GM10847 (cell line): ENCODE data around the gene AQP12A.

Experiments
- POLR2A ChIP-seq: IDR thresholded peaks from 2 replicates; pipeline ENCODE4 v1.6.1; 2011; ENCODE audit not compliant: insufficient read length; ENCODE audit errors: extremely low read depth

The AQP12A gene

DNA sequence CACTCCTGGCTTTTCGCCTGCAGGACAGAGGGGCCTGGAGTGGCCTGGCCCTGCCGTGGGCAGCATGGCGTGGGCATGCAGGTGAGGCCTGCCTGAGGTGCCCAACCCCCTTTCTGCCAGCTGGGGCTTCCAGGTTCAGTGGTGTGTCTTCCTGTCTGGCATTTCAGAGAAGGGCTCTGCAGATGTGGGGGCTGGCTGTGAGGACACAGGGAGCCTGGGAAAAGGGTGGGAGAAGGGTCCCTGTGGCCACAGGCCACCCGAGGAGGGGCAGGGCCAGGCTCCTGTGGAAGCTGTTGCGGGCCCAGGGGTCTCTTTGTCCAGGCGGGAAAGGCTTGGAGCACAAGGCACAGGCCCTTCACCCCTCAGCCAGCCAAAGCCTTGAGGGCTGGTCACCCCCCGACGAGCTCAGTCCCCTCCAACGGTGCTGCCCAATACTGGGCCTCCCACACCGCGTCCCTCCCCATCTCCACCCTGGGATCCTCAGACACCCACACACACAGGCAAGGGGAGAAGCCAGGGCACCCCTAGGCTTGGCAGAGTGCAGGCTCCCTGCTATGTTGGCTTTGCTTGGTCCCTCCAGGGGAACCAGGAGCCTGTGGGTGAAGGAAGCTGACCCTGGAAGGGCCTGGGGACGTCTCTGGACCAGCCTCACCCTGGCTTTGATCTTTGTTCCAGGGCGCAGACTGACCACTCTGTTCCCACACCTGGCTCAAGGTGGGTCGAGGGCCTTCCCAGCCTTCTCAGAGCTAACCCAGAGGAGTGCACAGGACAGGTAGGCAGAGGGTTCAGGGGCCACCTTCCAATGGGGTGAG lies 3.7 kb upstream of the AQP12A start:
- TF ChIP-seq POLR2A, result no peak

DNA sequence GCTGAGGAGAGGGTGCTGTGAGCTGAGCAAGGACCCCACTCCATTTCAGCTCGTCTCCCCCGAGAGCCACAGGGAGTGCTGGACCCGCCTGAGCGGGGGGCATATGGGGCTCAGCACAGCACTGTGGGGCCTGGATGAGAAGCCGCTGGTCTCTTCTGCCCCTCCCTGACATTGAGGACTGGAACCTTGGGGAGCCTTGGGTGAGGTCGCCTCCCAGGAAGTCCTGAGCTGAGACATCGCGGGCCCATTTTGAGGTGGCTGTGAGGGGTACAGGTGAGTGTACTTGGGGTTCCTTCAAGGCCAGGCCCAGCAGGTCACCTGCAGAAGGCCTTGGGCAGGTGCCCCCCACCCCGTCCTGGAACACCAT lies 3.1 kb upstream of the AQP12A start:
- no peak for TF ChIP-seq POLR2A

DNA sequence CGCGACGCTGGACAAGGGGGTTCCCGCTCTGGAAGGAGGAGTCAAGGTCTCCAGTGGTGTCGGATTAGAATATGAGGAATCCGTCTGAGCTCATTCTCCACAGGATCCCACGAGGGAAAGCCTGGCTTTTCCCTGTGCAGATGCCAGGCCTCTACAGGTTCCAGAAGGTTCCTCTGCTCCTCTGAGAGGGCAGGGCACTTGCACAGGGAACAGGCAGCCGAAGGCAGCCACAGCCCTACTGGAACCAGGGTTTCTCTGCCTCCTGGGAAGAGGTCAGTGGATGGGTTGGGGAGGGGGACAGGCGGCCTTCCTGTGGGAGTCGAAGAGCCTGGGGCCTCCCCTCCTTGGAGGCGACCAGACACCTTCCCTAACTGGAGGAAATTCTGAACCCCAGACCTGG lies 1.7 kb upstream of the AQP12A start:
- no peak for TF ChIP-seq POLR2A

DNA sequence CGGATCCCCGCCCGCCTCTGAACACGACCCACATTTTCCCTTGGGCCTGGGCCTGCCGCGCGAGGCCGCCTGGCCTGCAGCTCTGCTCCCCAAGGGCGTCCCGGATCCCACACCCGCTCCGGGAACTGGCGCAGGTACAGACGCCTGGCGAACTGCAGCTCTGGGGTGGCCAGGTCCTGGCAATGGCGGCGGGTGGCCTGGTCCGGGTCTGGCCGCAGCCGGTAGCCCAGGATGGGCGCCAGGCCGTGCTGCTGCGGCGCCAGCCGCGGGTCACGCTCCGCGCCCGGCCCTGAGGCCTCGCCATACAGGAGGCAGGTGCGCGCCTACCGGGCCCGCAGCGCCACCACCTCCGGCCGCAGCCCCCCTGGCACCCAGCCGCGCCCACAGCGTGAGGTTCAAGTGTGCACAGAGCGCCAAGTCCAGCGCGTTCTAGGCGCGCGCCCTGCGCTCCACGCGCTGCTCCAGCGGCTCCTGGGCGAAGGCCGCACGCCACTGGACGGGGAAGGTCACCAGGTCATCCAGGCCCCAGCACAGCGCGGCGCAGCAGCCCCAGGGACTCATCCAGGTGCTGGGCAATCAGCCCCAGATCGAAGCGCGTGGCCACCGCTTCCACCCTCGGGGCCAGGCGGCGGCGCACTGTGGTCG lies 9.5 kb downstream of the AQP12A start:
- no peak for TF ChIP-seq POLR2A

DNA sequence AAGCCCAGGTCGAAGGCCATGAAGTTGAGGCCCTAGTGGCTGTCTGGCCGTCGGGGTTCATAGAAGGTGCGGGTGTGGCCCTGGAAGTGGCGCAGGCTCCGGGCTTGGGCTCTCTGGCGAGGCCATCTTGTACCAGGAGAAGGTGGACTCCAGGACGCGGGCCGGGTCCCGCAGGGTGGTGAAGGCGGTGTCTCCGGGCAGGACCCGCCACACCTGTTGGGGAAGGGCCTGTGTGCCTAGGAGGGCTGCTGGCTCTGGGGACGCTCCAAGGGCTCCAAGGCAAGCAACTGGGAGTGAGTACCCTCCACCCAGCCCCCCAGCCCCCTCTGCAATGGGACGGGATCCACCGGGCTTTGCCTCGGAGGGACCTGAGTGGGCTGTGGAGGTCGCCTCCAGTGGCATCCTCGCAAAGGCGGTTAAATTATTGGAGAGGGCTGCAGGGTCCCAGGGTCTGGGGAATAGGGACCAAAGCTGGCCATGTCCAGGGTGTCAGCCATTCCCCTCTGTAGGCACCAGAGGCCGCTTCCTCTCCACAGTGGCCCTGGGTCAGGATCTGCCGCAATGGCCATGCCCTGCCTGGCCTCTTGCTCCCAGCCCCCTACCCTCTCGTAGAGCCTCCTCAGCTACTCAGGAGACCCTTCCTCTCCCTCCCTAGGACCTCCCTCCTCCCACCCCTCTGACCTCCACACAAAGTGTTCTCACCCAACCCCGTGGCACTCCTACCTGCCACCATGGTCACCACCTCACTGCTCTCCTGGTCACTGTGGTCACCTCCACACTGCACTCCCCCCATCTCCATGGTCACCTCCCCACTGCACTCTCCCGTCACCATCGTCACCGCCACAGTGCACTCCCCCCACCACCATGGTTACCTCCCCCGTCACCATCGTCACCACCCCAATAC lies 10.3 kb downstream of the AQP12A start:
- TF ChIP-seq POLR2A, result no peak

DNA sequence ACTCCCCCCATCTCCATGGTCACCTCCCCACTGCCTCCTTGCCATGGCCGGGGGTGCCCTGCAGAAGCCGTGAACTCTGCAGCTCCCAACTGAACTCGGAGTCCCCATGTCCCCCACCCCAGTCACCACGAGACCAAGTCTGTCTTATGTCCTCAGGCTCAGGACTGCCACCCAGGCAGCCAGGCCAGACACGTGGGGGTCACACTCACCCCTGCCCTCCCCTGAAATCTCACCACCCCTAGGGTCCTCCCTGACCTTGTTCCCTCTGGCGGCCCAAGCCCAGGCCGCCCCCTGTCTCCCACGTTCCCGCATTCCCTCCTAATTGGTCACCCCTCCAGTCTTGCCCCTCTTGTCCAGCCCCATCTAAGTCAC lies 11.0 kb downstream of the AQP12A start:
- no peak for TF ChIP-seq POLR2A

DNA sequence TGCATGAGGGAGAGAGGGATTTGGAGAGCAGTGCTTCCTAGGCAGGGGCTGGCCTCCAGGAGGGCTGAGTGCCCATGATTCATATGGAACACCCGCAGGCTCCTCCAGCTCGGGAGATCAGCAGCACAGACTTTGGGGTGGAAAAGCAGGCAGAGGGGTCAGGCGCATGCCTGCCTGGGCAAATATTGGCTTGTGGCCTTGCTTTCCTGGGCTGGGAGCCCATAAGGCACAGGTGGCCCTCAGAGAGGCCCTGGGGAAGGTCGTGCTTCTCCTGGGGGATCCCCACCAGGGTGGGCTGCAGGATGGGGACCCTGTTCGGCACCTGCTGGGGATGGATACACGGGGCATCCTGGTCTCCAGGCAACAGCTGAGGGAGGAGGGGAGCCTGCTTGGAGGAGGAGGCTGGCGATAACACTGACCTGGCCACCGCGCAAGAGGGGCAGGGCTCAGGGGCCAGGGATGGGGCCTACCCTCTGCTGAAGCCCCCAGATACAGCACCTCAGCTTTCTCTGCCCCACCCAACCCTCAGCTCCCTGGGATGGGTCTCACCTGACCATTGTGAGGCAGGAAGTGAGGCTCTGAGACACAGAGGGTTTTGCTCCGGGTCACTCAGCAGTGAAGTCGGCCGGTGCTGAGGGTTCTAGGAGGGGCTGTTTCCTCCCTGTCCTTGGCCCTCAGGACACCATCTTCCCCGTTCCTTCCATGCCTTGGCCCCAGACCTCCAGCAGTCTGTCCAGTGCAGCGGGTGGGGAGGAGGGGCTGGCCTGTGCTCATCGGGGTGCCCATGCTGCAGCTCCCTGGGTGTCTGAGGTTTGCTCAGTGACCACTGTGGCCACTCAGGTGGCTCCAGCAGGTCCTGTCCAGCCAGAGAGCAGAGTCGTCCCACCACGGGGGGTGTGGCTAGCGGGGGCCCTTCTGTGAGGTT lies 12.0 kb downstream of the AQP12A start:
- no peak for TF ChIP-seq POLR2A

DNA sequence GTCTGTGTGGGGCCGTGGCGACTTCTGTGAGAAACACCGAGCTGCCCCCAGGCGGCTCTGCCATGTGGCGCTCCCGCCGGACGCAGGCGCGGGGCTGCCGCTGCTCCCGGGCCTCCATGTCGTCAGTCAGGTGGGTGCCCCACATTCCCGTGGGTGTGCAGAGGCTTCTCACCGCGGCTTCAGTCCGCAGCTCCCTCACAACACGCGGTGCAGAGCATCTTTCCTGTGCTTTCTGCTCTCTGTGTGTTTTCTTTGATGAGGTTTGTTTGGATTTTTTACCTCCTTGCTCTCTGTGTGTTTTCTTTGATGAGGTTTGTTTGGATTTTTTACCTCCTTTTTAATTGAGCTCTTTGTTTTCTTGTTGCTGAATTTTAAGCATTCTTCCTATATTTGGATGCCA lies 13.0 kb downstream of the AQP12A start:
- no peak for TF ChIP-seq POLR2A

DNA sequence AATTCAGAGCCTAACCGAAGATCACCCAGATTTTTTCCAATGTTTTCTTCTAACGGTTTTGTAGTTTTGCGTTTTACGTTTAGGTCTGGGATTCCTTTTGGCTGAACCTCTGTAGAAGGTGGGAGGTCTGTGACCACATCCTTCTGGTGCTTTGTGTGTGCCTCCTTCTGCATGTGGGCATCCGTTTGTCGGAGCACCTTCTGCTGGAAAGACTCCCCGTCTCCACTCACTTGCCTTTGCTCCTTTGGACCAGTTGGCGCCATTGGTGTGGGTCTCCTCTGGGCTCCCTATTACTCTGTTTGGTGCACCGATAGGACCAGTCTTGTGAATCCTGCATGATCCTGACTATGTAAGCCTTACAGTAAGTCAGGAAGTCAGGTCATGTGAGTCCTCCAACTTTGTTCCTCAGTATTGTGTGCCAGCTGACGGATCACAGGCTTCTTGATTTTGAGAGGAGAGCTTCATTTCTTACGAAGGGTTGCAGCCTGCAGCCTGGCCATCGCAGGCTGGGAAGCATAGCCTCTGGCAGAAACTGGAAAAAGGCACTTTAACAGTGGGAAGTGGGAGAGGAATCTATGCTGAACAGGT lies 13.6 kb downstream of the AQP12A start:
- no peak for TF ChIP-seq POLR2A

DNA sequence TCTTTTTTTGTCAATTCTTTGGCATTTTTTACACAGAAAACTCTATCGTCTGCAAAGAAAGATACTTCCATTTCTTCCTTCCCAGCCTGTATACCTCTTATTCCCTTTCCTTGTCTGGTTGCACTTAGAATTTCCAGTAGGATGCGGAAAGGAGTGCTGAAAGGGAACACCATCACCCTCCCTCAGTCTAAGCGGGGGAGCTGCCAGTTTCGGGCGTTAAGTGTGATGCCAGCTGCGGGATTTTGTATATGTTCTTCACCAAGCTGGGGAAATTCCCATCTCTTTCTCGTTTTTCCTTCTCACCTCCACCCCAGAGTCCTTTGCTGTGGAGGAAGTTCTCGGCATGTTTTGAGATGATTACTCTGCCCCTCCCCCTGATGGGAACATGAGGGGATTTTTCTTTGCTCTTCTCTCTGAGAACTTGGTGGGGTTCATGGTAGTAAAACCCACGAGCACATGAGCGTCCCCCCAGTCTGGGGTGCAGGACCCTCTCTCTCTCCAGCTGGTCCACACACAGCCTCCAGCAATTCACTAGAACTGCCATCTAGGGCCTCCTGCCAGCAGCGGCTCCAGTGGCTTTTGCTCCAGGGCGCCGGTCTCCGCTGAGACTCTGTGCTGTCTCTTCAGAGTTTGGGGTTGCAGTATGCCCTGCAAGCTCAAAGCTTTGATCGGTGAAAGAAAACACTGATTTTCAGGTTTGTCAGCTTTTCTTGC lies 15.5 kb downstream of the AQP12A start:
- TF ChIP-seq POLR2A, result no peak

DNA sequence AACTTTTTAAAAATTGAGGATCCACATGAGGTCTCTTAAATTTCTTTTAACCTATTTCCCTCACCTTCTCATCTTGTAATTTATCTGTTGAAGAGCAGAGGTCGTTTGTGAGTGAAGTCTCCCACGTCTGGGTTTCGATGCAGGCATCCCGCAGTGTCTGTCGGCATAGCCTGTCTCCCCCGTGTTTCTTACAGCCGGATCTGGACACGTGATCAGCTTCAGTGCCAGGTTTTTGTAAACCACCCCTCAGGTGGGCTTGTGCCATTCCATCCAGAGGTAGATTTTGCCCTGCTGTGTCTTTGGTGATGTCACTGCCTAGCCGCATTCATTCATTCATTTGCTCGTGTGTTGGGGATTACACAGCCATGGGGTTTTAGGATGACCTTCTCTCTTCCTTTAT lies 16.2 kb downstream of the AQP12A start:
- TF ChIP-seq POLR2A, result no peak

DNA sequence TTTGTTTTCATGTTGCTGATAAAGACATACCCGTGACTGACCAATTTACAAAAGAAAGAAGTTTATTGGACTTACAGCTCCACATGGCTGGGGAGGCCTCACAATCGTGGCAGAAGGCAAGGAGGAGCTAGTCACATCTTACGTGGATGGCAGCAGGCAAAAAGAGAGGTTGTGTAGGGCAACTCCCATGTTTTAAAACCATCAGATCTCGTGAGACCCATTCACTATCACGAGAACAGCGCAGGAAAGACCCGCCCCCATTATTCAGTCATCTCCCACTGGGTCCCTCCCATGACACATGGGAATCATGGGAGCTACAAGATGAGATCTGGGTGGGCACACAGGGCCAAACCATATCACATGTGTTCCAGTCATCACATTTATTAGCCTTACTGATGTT lies 16.8 kb downstream of the AQP12A start:
- TF ChIP-seq POLR2A, result no peak

DNA sequence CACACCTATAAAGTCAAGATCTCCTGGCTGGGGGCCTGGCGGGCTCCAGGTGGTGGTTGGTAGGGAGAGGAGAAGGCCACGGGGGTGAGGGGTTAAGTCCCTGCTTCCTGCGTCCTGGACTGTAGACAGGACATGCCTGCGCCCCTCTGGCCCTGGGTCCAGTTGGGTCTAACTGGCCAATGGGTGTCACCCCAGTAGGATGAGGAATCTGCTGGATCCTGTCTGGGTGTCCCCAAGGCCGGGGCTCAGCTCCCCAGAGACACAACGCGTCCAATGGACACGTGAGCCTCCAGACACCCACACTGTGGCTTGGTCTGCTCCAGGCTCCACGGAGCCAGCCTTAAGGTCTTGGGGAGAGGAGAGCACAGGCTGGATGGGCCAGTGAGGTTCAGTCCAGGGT lies 19.6 kb downstream of the AQP12A start:
- TF ChIP-seq POLR2A, result no peak

DNA sequence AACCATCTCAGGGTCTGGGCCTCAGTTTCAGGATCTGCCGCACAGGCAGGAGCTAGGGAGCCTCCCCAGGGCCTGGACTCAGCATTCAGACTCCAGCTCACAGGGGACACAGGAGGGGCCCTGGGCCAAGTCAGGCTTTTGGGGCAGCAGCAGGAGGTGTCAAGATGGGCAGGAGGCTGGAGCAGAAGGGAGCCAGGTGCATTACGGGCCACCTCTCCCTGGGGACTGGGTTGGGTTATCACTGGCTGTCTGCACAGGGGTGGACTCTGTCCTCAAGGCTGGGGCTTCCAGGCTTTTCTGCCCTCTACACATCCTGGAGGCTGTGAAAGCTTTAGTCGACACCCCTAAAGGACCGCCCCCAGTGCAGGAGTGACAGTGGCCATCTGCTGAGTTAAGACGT lies 20.0 kb downstream of the AQP12A start:
- no peak for TF ChIP-seq POLR2A
